Caco-2 (cell line): ENCODE measurements around the gene PAK5. TPM values are rescaled to one million over a fixed set of nuclear protein-coding genes. Genes with fewer than 3 reads are reported as not detected.

Source experiments
- BruUV-seq: library from RNA; stranded (reverse); fragments of 400-500 nt; replicated peaks from 2 replicates; lab custom pipeline; 2021; lab: Mats Ljungman, UMichigan
- CTCF ChIA-PET: fragments of 300-600 bp; sonication (Branson Sonifier 250); formaldehyde crosslinking; loops from one replicate; lab custom pipeline; 2022; ENCODE audit warnings: antibody characterized with exemption; lab: Charles Lee
- POLR2A ChIA-PET: fragments of 300-600 bp; sonication (Branson Sonifier 250); formaldehyde crosslinking; loops from one replicate; lab custom pipeline; 2022; ENCODE audit warnings: antibody characterized with exemption; lab: Charles Lee
- DNase-seq, 2 experiments: peaks; one replicate each; pipeline versions ENCODE4 v3.0.0 to v3.0.0-alpha.2; 2020 to 2022
- H3K27me3 ChIP-seq: replicated peaks from 2 replicates; pipeline ENCODE4 v1.6.0; 2011; ENCODE audit warnings: low read length; ENCODE audit not compliant: control insufficient read depth, insufficient read depth
- H3K36me3 ChIP-seq: 2 replicates; pipeline ENCODE4 v1.5.1; 2011; ENCODE audit warnings: low read length; ENCODE audit not compliant: control insufficient read depth, insufficient read depth
- H3K4me1 ChIP-seq: fragments of 250-450 bp; sonication (Bioruptor Pico); 2 replicates; pipeline ENCODE4 v1.5.1; 2020; ENCODE audit warnings: mild to moderate bottlenecking
- H3K4me3 ChIP-seq: 2 replicates; pipeline ENCODE4 v1.5.1; 2011; ENCODE audit warnings: low read depth, mild to moderate bottlenecking, control low read depth, low read length
- H3K9me3 ChIP-seq: fragments of 250-450 bp; sonication (Bioruptor Pico); 2 replicates; pipeline ENCODE4 v1.5.1; 2020; ENCODE audit warnings: mild to moderate bottlenecking, moderate library complexity
- H3K27ac Mint-ChIP-seq: one replicate; pipeline ENCODE4 v1.8.0; 2022; ENCODE audit warnings: mixed read lengths; ENCODE audit not compliant: unreplicated experiment
- H3K27me3 Mint-ChIP-seq: one replicate; pipeline ENCODE4 v1.8.0; 2022; ENCODE audit warnings: mixed read lengths; ENCODE audit not compliant: insufficient read depth, unreplicated experiment
- H3K36me3 Mint-ChIP-seq: one replicate; pipeline ENCODE4 v1.8.0; 2022; ENCODE audit warnings: mild to moderate bottlenecking, mixed read lengths; ENCODE audit not compliant: insufficient read depth, unreplicated experiment
- H3K4me1 Mint-ChIP-seq: one replicate; pipeline ENCODE4 v1.8.0; 2022; ENCODE audit warnings: low read depth, mixed read lengths; ENCODE audit not compliant: unreplicated experiment
- H3K4me3 Mint-ChIP-seq: one replicate; pipeline ENCODE4 v1.8.0; 2022; ENCODE audit warnings: mild to moderate bottlenecking, moderate library complexity, mixed read lengths; ENCODE audit not compliant: unreplicated experiment
- H3K9me3 Mint-ChIP-seq: one replicate; pipeline ENCODE4 v1.8.0; 2022; ENCODE audit warnings: mixed read lengths; ENCODE audit not compliant: unreplicated experiment
- CTCF ChIP-seq, 2 experiments: fragments of 200-600 bp in 1 of 2; IDR thresholded peaks; 1 replicate in 1 of 2; 2 replicates in 1 of 2; pipeline versions ENCODE4 v1.5.1 to v1.8.0; 2011 to 2022; ENCODE audit warnings: antibody characterized with exemption in 1 of 2, control low read depth in 1 of 2, inconsistent platforms in 1 of 2, low read depth in 1 of 2, low read length in 1 of 2, mild to moderate bottlenecking in 1 of 2, moderate library complexity in 1 of 2; ENCODE audit not compliant: insufficient read depth in 1 of 2, severe bottlenecking in 1 of 2, unreplicated experiment in 1 of 2
- intact Hi-C: fragments of 100-400 bp; cut with micrococcal nuclease; formaldehyde crosslinking; loops from one replicate; pipeline ENCODE4 v1.10.0; 2022; ENCODE audit not compliant: unreplicated experiment
- total RNA-seq: library from RNA; stranded (reverse); gene quantifications from 2 replicates; pipeline ENCODE4 v1.2.3, GENCODE V29; 2022

The PAK5 gene
- total RNA-seq, 1 experiment from 2014 or later, result not detected

- no peaks in the 10 kb centered on the region for H3K9me3 ChIP-seq
- no peak overlapping the region for H3K4me3 ChIP-seq
- intact Hi-C loops, result no loop called here
- no TSS peak for BruUV-seq
- Mint-ChIP-seq H3K27ac (no peak overlapping the region), H3K27me3 (peaks cover 7% of the 10 kb centered on the region), H3K9me3 (no peaks in the 10 kb centered on the region), H3K4me1 (no peaks in the 10 kb centered on the region), H3K4me3 (no peak overlapping the region), H3K36me3 (no peaks in the 10 kb centered on the region)
- no peak for DNase-seq
- no peak for TF ChIP-seq CTCF (IDR thresholded peaks at IDR 0.05; ENCODE audit: insufficient read depth in 1 of 2, low read depth in 1 of 2, low read length in 1 of 2, severe bottlenecking in 1 of 2, unreplicated experiment in 1 of 2)
- POLR2A ChIA-PET, result no interaction called here
- no peaks in the 10 kb centered on the region for H3K4me1 ChIP-seq
- CTCF ChIA-PET, result no interaction called here
- no peaks in the 10 kb centered on the region for H3K27me3 ChIP-seq
- no peaks in the 10 kb centered on the region for H3K36me3 ChIP-seq
Observed at GRCh38 chr20:9490631-9491030, 348.2 kb downstream of the PAK5 start.

- H3K36me3 Mint-ChIP-seq, result no peaks in the 10 kb centered on the region
- DNase-seq, result no peak
- no peak overlapping the region for H3K27ac Mint-ChIP-seq
- Histone ChIP-seq H3K4me1 (no peaks in the 10 kb centered on the region), H3K9me3 (no peaks in the 10 kb centered on the region), H3K36me3 (no peaks in the 10 kb centered on the region), H3K4me3 (no peak overlapping the region), H3K27me3 (no peaks in the 10 kb centered on the region)
- CTCF ChIA-PET, result no interaction called here
- peaks cover 7% of the 10 kb centered on the region for H3K27me3 Mint-ChIP-seq
- no peak overlapping the region for H3K4me3 Mint-ChIP-seq
- H3K4me1 Mint-ChIP-seq, result no peaks in the 10 kb centered on the region
- TF ChIP-seq CTCF (IDR thresholded peaks at IDR 0.05; ENCODE audit: insufficient read depth in 1 of 2, low read depth in 1 of 2, low read length in 1 of 2, severe bottlenecking in 1 of 2, unreplicated experiment in 1 of 2), result no peak
- no peaks in the 10 kb centered on the region for H3K9me3 Mint-ChIP-seq
- no TSS peak for BruUV-seq
- intact Hi-C loops, result no loop called here
- POLR2A ChIA-PET, result no interaction called here
Observed at GRCh38 chr20:9490161-9490560, 348.7 kb downstream of the PAK5 start.

GRCh38 chr20:9488063-9488462, 350.8 kb downstream of the PAK5 start:
- Mint-ChIP-seq H3K36me3 (no peaks in the 10 kb centered on the region), H3K27me3 (peaks cover 7% of the 10 kb centered on the region), H3K9me3 (no peaks in the 10 kb centered on the region), H3K4me3 (no peak overlapping the region), H3K27ac (no peak overlapping the region), H3K4me1 (no peaks in the 10 kb centered on the region)
- no peak for TF ChIP-seq CTCF (IDR thresholded peaks at IDR 0.05; ENCODE audit: insufficient read depth in 1 of 2, low read depth in 1 of 2, low read length in 1 of 2, severe bottlenecking in 1 of 2, unreplicated experiment in 1 of 2)
- no peak for DNase-seq
- no peaks in the 10 kb centered on the region for H3K9me3 ChIP-seq
- ChIA-PET POLR2A (no interaction called here), CTCF (no interaction called here)
- no peaks in the 10 kb centered on the region for H3K27me3 ChIP-seq
- H3K36me3 ChIP-seq, result no peaks in the 10 kb centered on the region
- H3K4me1 ChIP-seq, result no peaks in the 10 kb centered on the region
- BruUV-seq, result no TSS peak
- intact Hi-C loops, result no loop called here
- no peak overlapping the region for H3K4me3 ChIP-seq

Other genes with a start within 250 kb of the PAK5 start
- 3.7 and 3.9 TPM in 2 replicates for gene ANKEF1, start 195.9 kb upstream of the PAK5 start, total RNA-seq